WTC11 (cell line): ENCODE data around the gene TRIM44. TPM values are rescaled to one million over a fixed set of nuclear protein-coding genes. Genes with fewer than 3 reads are reported as not detected.

Source experiments
- ATAC-seq: fragments of 200-7000 bp; cut with Tn5 transposase; 2 replicates; pipeline ENCODE4 v1.10.0; 2021; ENCODE audit warnings: mild to moderate bottlenecking, moderate library complexity
- CTCF ChIA-PET: fragments of 300-600 bp; sonication (Branson Sonifier 250); formaldehyde crosslinking; loops from one replicate; lab custom pipeline; 2021; ENCODE audit warnings: antibody characterized with exemption; lab: Charles Lee
- POLR2A ChIA-PET: fragments of 350-600 bp; sonication (Branson Sonifier 250); formaldehyde crosslinking; loops from one replicate; lab custom pipeline; 2021; ENCODE audit warnings: antibody characterized with exemption; lab: Charles Lee
- DNase-seq: peaks from one replicate; pipeline ENCODE4 v3.0.0; 2021; ENCODE audit warnings: low spot score
- H3K27ac Mint-ChIP-seq: 2 replicates; pipeline ENCODE4 v1.8.0; 2021; ENCODE audit warnings: mixed read lengths
- H3K27me3 Mint-ChIP-seq: 2 replicates; pipeline ENCODE4 v1.8.0; 2021; ENCODE audit warnings: low read depth, mild to moderate bottlenecking, moderate library complexity, mixed read lengths
- H3K36me3 Mint-ChIP-seq: 2 replicates; pipeline ENCODE4 v1.8.0; 2021; ENCODE audit warnings: mixed read lengths
- H3K4me1 Mint-ChIP-seq: 2 replicates; pipeline ENCODE4 v1.8.0; 2022; ENCODE audit warnings: mixed read lengths
- H3K4me3 Mint-ChIP-seq: 2 replicates; pipeline ENCODE4 v1.8.0; 2021; ENCODE audit warnings: mild to moderate bottlenecking, moderate library complexity, mixed read lengths
- H3K9me3 Mint-ChIP-seq: 2 replicates; pipeline ENCODE4 v1.8.0; 2021; ENCODE audit warnings: mixed read lengths
- ETV6 ChIP-seq: sonication (generic); formaldehyde crosslinking; IDR thresholded peaks from 2 replicates; pipeline ENCODE4 v1.8.1; 2022; ENCODE audit warnings: mild to moderate bottlenecking, missing genetic modification reagents
- GTF2I ChIP-seq: fragments of 250-450 bp; sonication (Bioruptor Pico); conservative IDR thresholded peaks from 2 replicates; pipeline ENCODE4 v1.4.0; 2021; ENCODE audit warnings: mild to moderate bottlenecking
- HMGA2 ChIP-seq: fragments of 250-450 bp; sonication (Bioruptor Pico); IDR thresholded peaks from 2 replicates; pipeline ENCODE4 v1.4.0; 2021; ENCODE audit warnings: mild to moderate bottlenecking, moderate library complexity
- HMGXB4 ChIP-seq: sonication (generic); formaldehyde crosslinking; IDR thresholded peaks from 2 replicates; pipeline ENCODE4 v1.8.1; 2023; ENCODE audit warnings: mild to moderate bottlenecking, moderate library complexity, missing genetic modification reagents
- KAT7 ChIP-seq: sonication (generic); formaldehyde crosslinking; IDR thresholded peaks from 2 replicates; pipeline ENCODE4 v1.8.1; 2023; ENCODE audit warnings: missing genetic modification reagents, mild to moderate bottlenecking, borderline replicate concordance
- MYBL2 ChIP-seq: sonication (generic); formaldehyde crosslinking; IDR thresholded peaks from 2 replicates; pipeline ENCODE4 v1.8.1; 2023; ENCODE audit warnings: mild to moderate bottlenecking, moderate library complexity, missing genetic modification reagents
- NFE2L1 ChIP-seq: sonication (generic); formaldehyde crosslinking; IDR thresholded peaks from 2 replicates; pipeline ENCODE4 v1.8.1; 2023; ENCODE audit warnings: missing genetic modification reagents
- RORB ChIP-seq: fragments of 250-450 bp; sonication (Bioruptor Pico); IDR thresholded peaks from 2 replicates; pipeline ENCODE4 v1.9.0; 2021; ENCODE audit warnings: mild to moderate bottlenecking
- SMAD3 ChIP-seq: sonication (generic); formaldehyde crosslinking; IDR thresholded peaks from 2 replicates; pipeline ENCODE4 v1.8.0; 2022; ENCODE audit warnings: missing genetic modification reagents, mild to moderate bottlenecking, borderline replicate concordance
- TCF7 ChIP-seq: sonication (generic); formaldehyde crosslinking; IDR thresholded peaks from 2 replicates; pipeline ENCODE4 v1.8.0; 2022; ENCODE audit warnings: mild to moderate bottlenecking, low read depth, missing genetic modification reagents, moderate library complexity
- ZNF121 ChIP-seq: sonication (generic); formaldehyde crosslinking; IDR thresholded peaks from 2 replicates; pipeline ENCODE4 v1.8.0; 2023; ENCODE audit warnings: missing genetic modification reagents
- ZNF138 ChIP-seq: sonication (generic); formaldehyde crosslinking; conservative IDR thresholded peaks from 2 replicates; pipeline ENCODE4 v1.8.1; 2022; ENCODE audit warnings: mild to moderate bottlenecking, moderate library complexity, missing genetic modification reagents
- ZNF232 ChIP-seq: sonication (generic); formaldehyde crosslinking; IDR thresholded peaks from 2 replicates; pipeline ENCODE4 v1.8.0; 2022; ENCODE audit warnings: mild to moderate bottlenecking, missing genetic modification reagents
- ZNF317 ChIP-seq: sonication (generic); formaldehyde crosslinking; IDR thresholded peaks from 2 replicates; pipeline ENCODE4 v1.8.1; 2023; ENCODE audit warnings: low read depth, mild to moderate bottlenecking, moderate library complexity, missing genetic modification reagents, borderline replicate concordance
- ZNF512 ChIP-seq: sonication (generic); formaldehyde crosslinking; IDR thresholded peaks from 2 replicates; pipeline ENCODE4 v1.8.1; 2022; ENCODE audit warnings: missing genetic modification reagents, borderline replicate concordance
- ZNF671 ChIP-seq: fragments of 250-450 bp; sonication (Bioruptor Pico); IDR thresholded peaks from 2 replicates; pipeline ENCODE4 v1.8.0; 2021; ENCODE audit warnings: mild to moderate bottlenecking
- total RNA-seq: library from RNA; stranded (reverse); gene quantifications from 3 replicates; pipeline ENCODE4 v1.2.3, GENCODE V29; 2021
- TF ChIP-seq, protein P1 (sequence below): sonication (generic); formaldehyde crosslinking; IDR thresholded peaks from 2 replicates; pipeline ENCODE4 v1.8.0; 2023; ENCODE audit warnings: missing genetic modification reagents, mild to moderate bottlenecking, borderline replicate concordance

Gene TRIM44
- total RNA-seq, 1 experiment from 2014 or later = 27.4 TPM

- no peak for DNase-seq
These were observed 118.6 kb downstream of the TRIM44 start for GRCh38 chr11:35780951-35781860.

GRCh38 chr11:35781861-35782470 lies 119.4 kb downstream of the TRIM44 start:
- DNase-seq = no peak
- Mint-ChIP-seq H3K27me3 (no peaks in the 10 kb centered on the region), H3K9me3 (peaks cover 12% of the 10 kb centered on the region), H3K4me3 (no peak overlapping the region), H3K36me3 (peaks cover 7% of the 10 kb centered on the region), H3K27ac (no peak overlapping the region), H3K4me1 (peaks cover 13% of the 10 kb centered on the region)
- POLR2A ChIA-PET = no interaction called here
- CTCF ChIA-PET = interaction anchor here (5.1 kb wide), 1 partner anchor 40 kb away, joined by 26 read pairs; no protein-coding TSS in a partner anchor
- no peak for ATAC-seq
- TF ChIP-seq ETV6 (no peak), ZNF317 (CRISPR knock-in tag) (no peak), NFE2L1 (CRISPR knock-in tag) (no peak), ZNF671 (CRISPR knock-in tag) (no peak)

More at GRCh38 chr11:35780951-35781860, 118.6 kb downstream of the TRIM44 start:
- no peak for TF ChIP-seq HMGA2 (CRISPR knock-in tag)
- TF ChIP-seq TCF7 = no peak
- TF ChIP-seq ZNF138 = no peak
- no peak for TF ChIP-seq ZNF121 (CRISPR knock-in tag)
- TF ChIP-seq MYBL2 = no peak
- TF ChIP-seq HMGXB4 (CRISPR knock-in tag) = no peak
- TF ChIP-seq, protein P1, sequence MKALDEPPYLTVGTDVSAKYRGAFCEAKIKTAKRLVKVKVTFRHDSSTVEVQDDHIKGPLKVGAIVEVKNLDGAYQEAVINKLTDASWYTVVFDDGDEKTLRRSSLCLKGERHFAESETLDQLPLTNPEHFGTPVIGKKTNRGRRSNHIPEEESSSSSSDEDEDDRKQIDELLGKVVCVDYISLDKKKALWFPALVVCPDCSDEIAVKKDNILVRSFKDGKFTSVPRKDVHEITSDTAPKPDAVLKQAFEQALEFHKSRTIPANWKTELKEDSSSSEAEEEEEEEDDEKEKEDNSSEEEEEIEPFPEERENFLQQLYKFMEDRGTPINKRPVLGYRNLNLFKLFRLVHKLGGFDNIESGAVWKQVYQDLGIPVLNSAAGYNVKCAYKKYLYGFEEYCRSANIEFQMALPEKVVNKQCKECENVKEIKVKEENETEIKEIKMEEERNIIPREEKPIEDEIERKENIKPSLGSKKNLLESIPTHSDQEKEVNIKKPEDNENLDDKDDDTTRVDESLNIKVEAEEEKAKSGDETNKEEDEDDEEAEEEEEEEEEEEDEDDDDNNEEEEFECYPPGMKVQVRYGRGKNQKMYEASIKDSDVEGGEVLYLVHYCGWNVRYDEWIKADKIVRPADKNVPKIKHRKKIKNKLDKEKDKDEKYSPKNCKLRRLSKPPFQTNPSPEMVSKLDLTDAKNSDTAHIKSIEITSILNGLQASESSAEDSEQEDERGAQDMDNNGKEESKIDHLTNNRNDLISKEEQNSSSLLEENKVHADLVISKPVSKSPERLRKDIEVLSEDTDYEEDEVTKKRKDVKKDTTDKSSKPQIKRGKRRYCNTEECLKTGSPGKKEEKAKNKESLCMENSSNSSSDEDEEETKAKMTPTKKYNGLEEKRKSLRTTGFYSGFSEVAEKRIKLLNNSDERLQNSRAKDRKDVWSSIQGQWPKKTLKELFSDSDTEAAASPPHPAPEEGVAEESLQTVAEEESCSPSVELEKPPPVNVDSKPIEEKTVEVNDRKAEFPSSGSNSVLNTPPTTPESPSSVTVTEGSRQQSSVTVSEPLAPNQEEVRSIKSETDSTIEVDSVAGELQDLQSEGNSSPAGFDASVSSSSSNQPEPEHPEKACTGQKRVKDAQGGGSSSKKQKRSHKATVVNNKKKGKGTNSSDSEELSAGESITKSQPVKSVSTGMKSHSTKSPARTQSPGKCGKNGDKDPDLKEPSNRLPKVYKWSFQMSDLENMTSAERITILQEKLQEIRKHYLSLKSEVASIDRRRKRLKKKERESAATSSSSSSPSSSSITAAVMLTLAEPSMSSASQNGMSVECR (CRISPR knock-in tag) = no peak
- TF ChIP-seq GTF2I (CRISPR knock-in tag) = no peak
- no peak for TF ChIP-seq RORB (CRISPR knock-in tag)
- TF ChIP-seq SMAD3 (CRISPR knock-in tag) = no peak
- TF ChIP-seq KAT7 (CRISPR knock-in tag) = no peak
- no peak for TF ChIP-seq ZNF232 (CRISPR knock-in tag)
- no peak for TF ChIP-seq ZNF512 (CRISPR knock-in tag)
- TF ChIP-seq, all 79 proteins: peak for 0
- Mint-ChIP-seq H3K36me3 (peaks cover 7% of the 10 kb centered on the region), H3K27me3 (no peaks in the 10 kb centered on the region), H3K4me3 (no peak overlapping the region), H3K9me3 (peaks cover 12% of the 10 kb centered on the region), H3K4me1 (peaks cover 7% of the 10 kb centered on the region), H3K27ac (no peak overlapping the region)
- CTCF ChIA-PET = interaction anchor here (5.1 kb wide), 1 partner anchor 41 kb away, joined by 26 read pairs; no protein-coding TSS in a partner anchor
- POLR2A ChIA-PET = no interaction called here
- no peak for ATAC-seq
